Ovary (tissue), 3 donors: ENCODE measurements around the gene HINT2.

ENCODE experiments used
- EP300 ChIP-seq: sonication (generic); formaldehyde crosslinking; IDR thresholded peaks from one replicate; pipeline ENCODE4 v1.6.1; 2017; ENCODE audit warnings: antibody characterized with exemption
- POLR2A ChIP-seq: fragments of 450-650 bp; IDR thresholded peaks from one replicate; pipeline ENCODE4 v1.6.1; 2017; ENCODE audit warnings: antibody characterized with exemption, mild to moderate bottlenecking, moderate library complexity
- TF ChIP-seq, protein P1 (sequence below), 3 donors: fragments of 450-650 bp in 2 of 3; fragments of 200-600 bp in 1 of 3; IDR thresholded peaks; one replicate each; pipeline versions ENCODE4 v1.5.1 to v1.8.0; 2016 to 2022; ENCODE audit warnings: antibody characterized with exemption in 3 of 3, mild to moderate bottlenecking in 1 of 3
- donor health status: DM: no; HTN: no; CAD: no.

DNA sequence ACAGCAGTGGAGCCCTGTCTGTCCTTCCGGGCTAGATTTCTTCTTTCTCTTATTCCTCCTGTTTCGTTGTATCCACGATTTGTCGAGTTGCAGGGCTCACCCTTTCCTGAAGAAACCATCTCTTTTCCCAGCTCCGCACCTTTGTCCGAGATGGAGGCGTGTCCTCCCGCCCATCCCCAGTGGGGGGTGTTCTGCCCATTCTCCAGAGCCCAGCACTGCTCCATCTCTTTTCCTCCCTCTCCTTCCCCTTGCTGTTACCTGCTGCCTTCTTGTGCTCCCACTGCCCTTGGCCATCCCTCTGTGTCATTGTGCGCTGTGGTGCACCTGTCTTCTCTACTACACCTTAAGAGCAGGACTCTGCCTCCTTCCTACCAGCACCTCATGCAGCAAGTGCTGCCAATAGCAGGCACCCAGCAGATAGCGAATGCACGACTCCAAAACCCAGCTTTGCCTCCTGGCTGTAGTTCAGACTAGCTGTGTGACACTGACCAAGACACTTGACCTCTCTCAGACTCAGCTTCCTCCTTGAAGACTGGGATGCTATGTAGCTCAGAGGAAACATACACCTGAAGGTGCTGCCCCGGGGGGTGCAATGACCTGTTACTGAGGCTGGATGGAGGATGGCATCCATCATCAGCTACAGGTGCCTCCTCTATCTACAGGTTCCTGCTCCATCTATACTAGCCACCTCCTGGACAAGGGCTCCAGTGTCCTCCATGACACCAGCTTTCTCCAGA is 46.5 kb upstream of the HINT2 start:
- TF ChIP-seq, protein P1, sequence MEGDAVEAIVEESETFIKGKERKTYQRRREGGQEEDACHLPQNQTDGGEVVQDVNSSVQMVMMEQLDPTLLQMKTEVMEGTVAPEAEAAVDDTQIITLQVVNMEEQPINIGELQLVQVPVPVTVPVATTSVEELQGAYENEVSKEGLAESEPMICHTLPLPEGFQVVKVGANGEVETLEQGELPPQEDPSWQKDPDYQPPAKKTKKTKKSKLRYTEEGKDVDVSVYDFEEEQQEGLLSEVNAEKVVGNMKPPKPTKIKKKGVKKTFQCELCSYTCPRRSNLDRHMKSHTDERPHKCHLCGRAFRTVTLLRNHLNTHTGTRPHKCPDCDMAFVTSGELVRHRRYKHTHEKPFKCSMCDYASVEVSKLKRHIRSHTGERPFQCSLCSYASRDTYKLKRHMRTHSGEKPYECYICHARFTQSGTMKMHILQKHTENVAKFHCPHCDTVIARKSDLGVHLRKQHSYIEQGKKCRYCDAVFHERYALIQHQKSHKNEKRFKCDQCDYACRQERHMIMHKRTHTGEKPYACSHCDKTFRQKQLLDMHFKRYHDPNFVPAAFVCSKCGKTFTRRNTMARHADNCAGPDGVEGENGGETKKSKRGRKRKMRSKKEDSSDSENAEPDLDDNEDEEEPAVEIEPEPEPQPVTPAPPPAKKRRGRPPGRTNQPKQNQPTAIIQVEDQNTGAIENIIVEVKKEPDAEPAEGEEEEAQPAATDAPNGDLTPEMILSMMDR (IDR thresholded peaks at IDR 0.05) = no peak
- TF ChIP-seq EP300 (no peak), POLR2A (no peak)
